Adrenal gland (tissue), 5 donors: ENCODE results near the gene TLK2.
"Not testable (repeated sequence)": the region's sequence is repeated elsewhere in the genome, so short reads cannot be mapped to it uniquely, and the experiment has no call there.

Experiments used
- POLR2A ChIP-seq, 2 donors: fragments of 450-650 bp; IDR thresholded peaks; one replicate each; pipeline ENCODE4 v1.6.1; 2017; ENCODE audit warnings: antibody characterized with exemption in 2 of 2, mild to moderate bottlenecking in 2 of 2, moderate library complexity in 1 of 2
- TF ChIP-seq, protein P1 (sequence below), 6 experiments: fragments of 450-650 bp in 4 of 6; fragments of 200-600 bp in 2 of 6; sonication (generic) in 1 of 6; IDR thresholded peaks; 1 replicate in 5 of 6; 2 replicates in 1 of 6; pipeline versions ENCODE4 v1.5.1 to v1.8.0; 2016 to 2021; ENCODE audit warnings: antibody characterized with exemption in 6 of 6, mild to moderate bottlenecking in 2 of 6, moderate library complexity in 1 of 6
- donor health status: DM: no; HTN: no; CAD: no.

DNA sequence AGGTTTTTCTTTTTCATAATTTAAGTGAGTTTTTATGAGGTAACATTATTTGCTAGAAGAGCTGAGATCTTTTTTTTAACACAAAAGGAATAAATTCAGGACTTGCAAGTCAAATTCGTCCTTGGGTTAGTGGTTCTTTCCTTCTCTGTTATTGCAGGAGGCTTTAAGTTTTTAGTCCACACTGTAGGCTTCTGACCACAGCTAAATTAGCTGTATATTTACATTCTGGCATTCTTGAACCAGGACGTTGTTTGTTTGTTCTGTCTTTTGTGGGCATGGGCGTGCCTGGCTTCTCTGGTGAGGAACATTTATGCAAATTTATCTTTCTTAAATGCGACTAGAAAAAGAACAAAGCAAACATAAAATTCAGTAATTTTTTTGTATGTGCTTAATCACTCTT lies 80.3 kb downstream of the TLK2 start:
- TF ChIP-seq, protein P1, sequence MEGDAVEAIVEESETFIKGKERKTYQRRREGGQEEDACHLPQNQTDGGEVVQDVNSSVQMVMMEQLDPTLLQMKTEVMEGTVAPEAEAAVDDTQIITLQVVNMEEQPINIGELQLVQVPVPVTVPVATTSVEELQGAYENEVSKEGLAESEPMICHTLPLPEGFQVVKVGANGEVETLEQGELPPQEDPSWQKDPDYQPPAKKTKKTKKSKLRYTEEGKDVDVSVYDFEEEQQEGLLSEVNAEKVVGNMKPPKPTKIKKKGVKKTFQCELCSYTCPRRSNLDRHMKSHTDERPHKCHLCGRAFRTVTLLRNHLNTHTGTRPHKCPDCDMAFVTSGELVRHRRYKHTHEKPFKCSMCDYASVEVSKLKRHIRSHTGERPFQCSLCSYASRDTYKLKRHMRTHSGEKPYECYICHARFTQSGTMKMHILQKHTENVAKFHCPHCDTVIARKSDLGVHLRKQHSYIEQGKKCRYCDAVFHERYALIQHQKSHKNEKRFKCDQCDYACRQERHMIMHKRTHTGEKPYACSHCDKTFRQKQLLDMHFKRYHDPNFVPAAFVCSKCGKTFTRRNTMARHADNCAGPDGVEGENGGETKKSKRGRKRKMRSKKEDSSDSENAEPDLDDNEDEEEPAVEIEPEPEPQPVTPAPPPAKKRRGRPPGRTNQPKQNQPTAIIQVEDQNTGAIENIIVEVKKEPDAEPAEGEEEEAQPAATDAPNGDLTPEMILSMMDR (IDR thresholded peaks at IDR 0.05): not testable (repeated sequence)
- TF ChIP-seq POLR2A (IDR thresholded peaks at IDR 0.05): not testable (repeated sequence)
